HepG2 (cell line): ENCODE measurements around the gene ZNF507. TPM values are rescaled to one million over a fixed set of nuclear protein-coding genes. Genes with fewer than 3 reads are reported as not detected.
A peak's percentile ranks its signal among the peaks of the same experiment; 100 is the strongest.

Experiments used
- ATAC-seq: fragments of 200-7000 bp; cut with Tn5 transposase; 3 replicates; pipeline ENCODE4 v1.9.1; 2020; ENCODE audit warnings: mild to moderate bottlenecking, moderate library complexity
- BruUV-seq: library from RNA; stranded (reverse); fragments of 400-500 nt; replicated peaks from 2 replicates; lab custom pipeline; 2021; lab: Mats Ljungman, UMichigan
- CTCF ChIA-PET: fragments of 300-600 bp; formaldehyde crosslinking; extraction: SDS; loops from one replicate; lab custom pipeline; 2021; ENCODE audit warnings: low total read pairs, inconsistent platforms, low intra/inter-chr PET ratio; lab: Yijun Ruan, JAX
- POLR2A ChIA-PET: fragments of 350-600 bp; sonication (Branson Sonifier 250); formaldehyde crosslinking; loops from one replicate; lab custom pipeline; 2020; ENCODE audit warnings: antibody characterized with exemption, inconsistent platforms; lab: Yijun Ruan, JAX
- DNase-seq: peaks from one replicate; pipeline ENCODE4 v3.0.0-alpha.2; 2015; ENCODE audit warnings: low spot score
- FAIRE-seq: peaks from 3 replicates; lab custom pipeline; 2011; peaks lifted over from hg19 to GRCh38; lab: Jason Lieb, UNC
- H2AFZ ChIP-seq: one replicate; pipeline ENCODE4 v1.6.1; 2011; ENCODE audit warnings: low read length, inconsistent platforms
- H3K27ac ChIP-seq: fragments of 300-600 bp; 3 replicates; pipeline ENCODE4 v1.8.0; 2011; ENCODE audit warnings: mixed run types, mild to moderate bottlenecking, mixed read lengths, low read length, inconsistent platforms; ENCODE audit not compliant: insufficient read depth; ENCODE audit errors: extremely low read length
- H3K27me3 ChIP-seq, 2 experiments: fragments of 200-600 bp in 1 of 2; 2 replicates in 1 of 2; 3 replicates in 1 of 2; pipeline versions ENCODE4 v1.6.0 to v1.8.0; 2011; ENCODE audit warnings: low read length in 2 of 2, mild to moderate bottlenecking in 2 of 2, moderate library complexity in 2 of 2, inconsistent platforms in 1 of 2; ENCODE audit not compliant: insufficient read depth in 2 of 2, control insufficient read depth in 1 of 2
- H3K36me3 ChIP-seq, 2 experiments: fragments of 200-600 bp in 1 of 2; replicated peaks in 1 of 2; 2 replicates in 1 of 2; 3 replicates in 1 of 2; pipeline versions ENCODE4 v1.5.1 to v1.8.0; 2011; ENCODE audit warnings: low read length in 2 of 2, inconsistent platforms in 1 of 2; ENCODE audit not compliant: insufficient read depth in 2 of 2, control insufficient read depth in 1 of 2
- H3K4me1 ChIP-seq: 2 replicates; pipeline ENCODE4 v1.5.1; 2012; ENCODE audit warnings: low read length, inconsistent platforms; ENCODE audit not compliant: insufficient read depth
- H3K4me2 ChIP-seq: 2 replicates; pipeline ENCODE4 v1.6.0; 2011; ENCODE audit warnings: low read depth, low read length, inconsistent platforms
- H3K4me3 ChIP-seq, 3 experiments: fragments of 200-600 bp in 1 of 3; sonication (generic), shearing (Covaris generic) in 1 of 3; replicated peaks in 1 of 3; 2 replicates each; pipeline ENCODE4 v1.5.1; 2011 to 2016; ENCODE audit warnings: low read length in 3 of 3, inconsistent platforms in 2 of 3, low read depth in 2 of 3, mild to moderate bottlenecking in 2 of 3, control low read depth in 1 of 3, mixed read lengths in 1 of 3; ENCODE audit not compliant: insufficient read depth in 1 of 3
- H3K79me2 ChIP-seq: one replicate; pipeline ENCODE4 v1.6.1; 2011; ENCODE audit warnings: low read length, inconsistent platforms; ENCODE audit not compliant: insufficient read depth
- H3K9ac ChIP-seq: 2 replicates; pipeline ENCODE4 v1.6.0; 2011; ENCODE audit warnings: mild to moderate bottlenecking, low read depth, low read length, inconsistent platforms; ENCODE audit not compliant: insufficient read depth
- H3K9me3 ChIP-seq: 2 replicates; pipeline ENCODE4 v1.5.1; 2012; ENCODE audit warnings: mild to moderate bottlenecking, low read length
- H4K20me1 ChIP-seq: 2 replicates; pipeline ENCODE4 v1.6.0; 2011; ENCODE audit warnings: inconsistent platforms, mild to moderate bottlenecking, low read length, moderate library complexity; ENCODE audit not compliant: insufficient read depth
- GATAD2A ChIP-seq: IDR thresholded peaks from 2 replicates; pipeline ENCODE4 v1.6.1; 2016
- NFE2L2 ChIP-seq: fragments of 150-350 bp; IDR thresholded peaks from 2 replicates; pipeline ENCODE4 v1.6.1; 2014; ENCODE audit warnings: low read length
- PTBP1 ChIP-seq: fragments of 200-400 bp; formaldehyde crosslinking; IDR thresholded peaks from 2 replicates; pipeline ENCODE4 v1.6.1; 2018; ENCODE audit warnings: low read length, low read depth; ENCODE audit not compliant: poor library complexity, severe bottlenecking
- SMAD3 ChIP-seq: sonication (generic); formaldehyde crosslinking; IDR thresholded peaks from 2 replicates; pipeline ENCODE4 v1.4.0; 2020; ENCODE audit warnings: missing genetic modification reagents
- TFAP4 ChIP-seq: sonication (generic); IDR thresholded peaks from 2 replicates; pipeline ENCODE4 v1.6.1; 2016; ENCODE audit warnings: low read depth, borderline replicate concordance
- ZNF143 ChIP-seq: sonication (generic); formaldehyde crosslinking; IDR thresholded peaks from 2 replicates; pipeline ENCODE4 v1.4.0; 2020; ENCODE audit warnings: missing genetic modification reagents
- ZNF282 ChIP-seq: fragments of 450-650 bp; IDR thresholded peaks from 2 replicates; pipeline ENCODE4 v1.6.1; 2018; ENCODE audit not compliant: partially characterized antibody
- ZNF382 ChIP-seq: sonication (generic); formaldehyde crosslinking; IDR thresholded peaks from 2 replicates; pipeline ENCODE4 v1.5.0; 2020; ENCODE audit warnings: missing genetic modification reagents, mild to moderate bottlenecking, borderline replicate concordance
- WGBS: methylation state at CpG from one replicate; pipeline ENCODE4 v1.1.6; 2017; ENCODE audit warnings: low lambda C conversion rate; 5-methylcytosine and 5-hydroxymethylcytosine counted together
- in situ Hi-C: cut with HindIII; loops from 2 replicates; pipeline ENCODE4 v1.10.0; 2017; ENCODE audit warnings: low pct_unique_long_range_greater_than_20kb; ENCODE audit not compliant: extremely low pct_ligation_motif_present
- intact Hi-C: fragments of 100-400 bp; cut with micrococcal nuclease; formaldehyde crosslinking; loops from one replicate; pipeline ENCODE4 v1.10.0; 2022; ENCODE audit not compliant: unreplicated experiment
- polyA plus RNA-seq, 8 experiments: library from polyadenylated mRNA; depleted of rRNA in 3 of 8; stranded (reverse) in 7 of 8; unstranded in 1 of 8; fragments of >200 nt; fragmentation: Illumina TruSeq in 4 of 8; extraction: Trizol in 4 of 8; gene quantifications; 2 replicates each; pipeline versions ENCODE4 v1.2.1 to v1.2.3, GENCODE V29; 2011 to 2016; ENCODE audit warnings: low read depth in 4 of 8, missing spikeins in 1 of 8, mixed read lengths in 1 of 8; ENCODE audit not compliant: insufficient read depth in 1 of 8
- total RNA-seq, 5 experiments: library from RNA; depleted of rRNA; stranded (reverse); fragments of >200 nt; fragmentation: Illumina TruSeq; extraction: Trizol; gene quantifications; 2 replicates each; pipeline ENCODE4 v1.2.3, GENCODE V29; 2016; ENCODE audit warnings: low read depth in 1 of 5
- TF ChIP-seq, protein P1 (sequence below): sonication (generic); formaldehyde crosslinking; IDR thresholded peaks from 2 replicates; pipeline ENCODE4 v1.8.0; 2022; ENCODE audit warnings: mild to moderate bottlenecking, missing genetic modification reagents, borderline replicate concordance
- TF ChIP-seq, protein P2 (sequence below): sonication (generic); formaldehyde crosslinking; conservative IDR thresholded peaks from 2 replicates; pipeline ENCODE4 v1.4.0; 2020; ENCODE audit warnings: mild to moderate bottlenecking, missing genetic modification reagents, moderate library complexity
- TF ChIP-seq, protein P3 (sequence below): fragments of 450-650 bp; IDR thresholded peaks from 2 replicates; pipeline ENCODE4 v1.6.1; 2017; ENCODE audit warnings: mild to moderate bottlenecking
- TF ChIP-seq, protein P4 (sequence below): IDR thresholded peaks from 2 replicates; pipeline ENCODE4 v1.6.1; 2016; ENCODE audit warnings: missing compliant biosample characterization, missing genetic modification reagents, borderline replicate concordance

The ZNF507 gene
- total and polyA plus RNA-seq, 2 of the 13 experiments (the other 11 are each of a cell fraction or from before 2014, with no cell fraction given) = 7.3 to 10.9 TPM

DNA sequence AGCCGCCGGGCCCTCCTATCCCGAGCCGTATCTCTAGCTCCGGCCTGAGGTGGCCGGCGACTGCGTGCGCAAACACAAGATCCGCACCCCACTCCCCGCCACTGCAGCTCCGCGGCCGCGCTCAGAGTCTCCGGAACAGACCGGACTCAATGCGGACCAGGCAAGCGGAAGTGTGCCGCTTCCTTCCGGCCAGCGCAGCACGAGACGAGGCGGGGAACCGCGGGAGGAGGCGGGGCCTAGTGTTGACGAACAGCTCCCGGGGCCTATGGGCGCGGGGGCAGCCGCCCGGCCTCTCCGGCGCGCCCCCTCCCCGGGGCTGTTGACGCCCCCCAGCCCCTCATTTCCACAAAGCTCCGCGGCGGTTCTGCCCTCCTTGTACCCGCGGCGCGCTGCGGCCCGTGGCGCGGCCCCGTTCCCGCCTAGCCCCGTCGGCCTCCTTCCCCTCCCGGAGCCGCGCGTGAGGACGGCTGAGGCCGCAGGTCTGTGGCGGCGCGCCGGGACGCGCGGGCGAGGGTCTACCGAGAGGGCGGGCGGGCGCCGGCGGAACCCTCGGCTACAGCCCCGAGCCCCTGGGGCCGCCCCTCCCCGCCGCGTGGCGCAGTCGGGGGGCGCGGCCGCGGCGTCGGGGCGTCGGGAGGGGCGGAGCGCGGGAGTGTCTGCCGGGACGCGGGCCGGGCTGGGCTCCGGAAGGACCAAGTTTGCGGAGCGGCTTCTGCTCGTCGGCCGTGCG, 60.2 kb downstream of the ZNF507 start, which contains the start of gene DPY19L3:
TSS of gene DPY19L3 (plus strand) at position 340 of the 730 bp plus-strand sequence. CDS start 2,484 bp downstream, outside the sequence.
- peak; percentile 88 for DNase-seq
- Histone ChIP-seq H3K27me3 (no peaks in the 10 kb centered on the region; a peak in 1 of 5 replicates), H4K20me1 (no peaks in the 10 kb centered on the region), H3K4me2 (peak within 1 kb of the TSS; percentile 87), H3K79me2 (peaks cover 24% of the 10 kb centered on the region), H3K4me1 (peaks cover 37% of the 10 kb centered on the region), H3K9me3 (no peaks in the 10 kb centered on the region), H3K4me3 (peak within 1 kb of the TSS; percentile 82 to 95 (median 90)), H3K9ac (peak within 1 kb of the TSS; percentile 98), H3K27ac (peak within 1 kb of the TSS; percentile 95), H3K36me3 (peaks cover 6 to 24% of the 10 kb centered on the region in 2 experiments), H2AFZ (no peak within 1 kb of the TSS)
- intact Hi-C loops = loop anchor here (5.0 kb wide), 1 partner anchor 33 kb away; no protein-coding TSS in a partner anchor
- in situ Hi-C loops = loop anchor here (5.0 kb wide), 1 partner anchor 177 kb away; the partner anchor contains the start of gene PDCD5
- POLR2A ChIA-PET = interaction anchor here (0.7 to 2.0 kb wide), 18 partner anchors 8 to 1116 kb away, joined by 3 to 26 read pairs (median 4); partner anchors contain the start of genes ANKRD27, PDCD5, RGS9BP and ZNF507
- peak; percentile 96 for ATAC-seq
- WGBS = no CpG with 5 or more reads among the region's 104 CpGs
- BruUV-seq = no TSS peak
- CTCF ChIA-PET = no interaction called here
- FAIRE-seq = peak; percentile 68
- no peak for TF ChIP-seq NFE2L2
- peak; percentile 16; the same call in 1 of the 2 replicates for TF ChIP-seq TFAP4
- no peak for TF ChIP-seq ZNF282
- TF ChIP-seq ZNF382 (CRISPR knock-in tag) = no peak
- no peak; the same call in 1 of the 2 replicates for TF ChIP-seq GATAD2A
- TF ChIP-seq, protein P1, sequence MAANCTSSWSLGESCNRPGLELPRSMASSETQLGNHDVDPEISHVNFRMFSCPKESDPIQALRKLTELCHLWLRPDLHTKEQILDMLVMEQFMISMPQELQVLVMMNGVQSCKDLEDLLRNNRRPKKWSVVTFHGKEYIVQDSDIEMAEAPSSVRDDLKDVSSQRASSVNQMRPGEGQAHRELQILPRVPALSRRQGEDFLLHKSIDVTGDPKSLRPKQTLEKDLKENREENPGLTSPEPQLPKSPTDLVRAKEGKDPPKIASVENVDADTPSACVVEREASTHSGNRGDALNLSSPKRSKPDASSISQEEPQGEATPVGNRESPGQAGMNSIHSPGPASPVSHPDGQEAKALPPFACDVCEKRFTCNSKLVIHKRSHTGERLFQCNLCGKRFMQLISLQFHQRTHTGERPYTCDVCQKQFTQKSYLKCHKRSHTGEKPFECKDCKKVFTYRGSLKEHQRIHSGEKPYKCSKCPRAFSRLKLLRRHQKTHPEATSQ (CRISPR knock-in tag) = no peak
- TF ChIP-seq, protein P2, sequence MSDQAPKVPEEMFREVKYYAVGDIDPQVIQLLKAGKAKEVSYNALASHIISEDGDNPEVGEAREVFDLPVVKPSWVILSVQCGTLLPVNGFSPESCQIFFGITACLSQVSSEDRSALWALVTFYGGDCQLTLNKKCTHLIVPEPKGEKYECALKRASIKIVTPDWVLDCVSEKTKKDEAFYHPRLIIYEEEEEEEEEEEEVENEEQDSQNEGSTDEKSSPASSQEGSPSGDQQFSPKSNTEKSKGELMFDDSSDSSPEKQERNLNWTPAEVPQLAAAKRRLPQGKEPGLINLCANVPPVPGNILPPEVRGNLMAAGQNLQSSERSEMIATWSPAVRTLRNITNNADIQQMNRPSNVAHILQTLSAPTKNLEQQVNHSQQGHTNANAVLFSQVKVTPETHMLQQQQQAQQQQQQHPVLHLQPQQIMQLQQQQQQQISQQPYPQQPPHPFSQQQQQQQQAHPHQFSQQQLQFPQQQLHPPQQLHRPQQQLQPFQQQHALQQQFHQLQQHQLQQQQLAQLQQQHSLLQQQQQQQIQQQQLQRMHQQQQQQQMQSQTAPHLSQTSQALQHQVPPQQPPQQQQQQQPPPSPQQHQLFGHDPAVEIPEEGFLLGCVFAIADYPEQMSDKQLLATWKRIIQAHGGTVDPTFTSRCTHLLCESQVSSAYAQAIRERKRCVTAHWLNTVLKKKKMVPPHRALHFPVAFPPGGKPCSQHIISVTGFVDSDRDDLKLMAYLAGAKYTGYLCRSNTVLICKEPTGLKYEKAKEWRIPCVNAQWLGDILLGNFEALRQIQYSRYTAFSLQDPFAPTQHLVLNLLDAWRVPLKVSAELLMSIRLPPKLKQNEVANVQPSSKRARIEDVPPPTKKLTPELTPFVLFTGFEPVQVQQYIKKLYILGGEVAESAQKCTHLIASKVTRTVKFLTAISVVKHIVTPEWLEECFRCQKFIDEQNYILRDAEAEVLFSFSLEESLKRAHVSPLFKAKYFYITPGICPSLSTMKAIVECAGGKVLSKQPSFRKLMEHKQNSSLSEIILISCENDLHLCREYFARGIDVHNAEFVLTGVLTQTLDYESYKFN (CRISPR knock-in tag) = no peak; the same call in 1 of the 2 replicates
- TF ChIP-seq SMAD3 = 0 out of 2 replicates have a peak, but pooled peaks have one; percentile 27
- peak; percentile 8 for TF ChIP-seq PTBP1
- TF ChIP-seq, protein P3, sequence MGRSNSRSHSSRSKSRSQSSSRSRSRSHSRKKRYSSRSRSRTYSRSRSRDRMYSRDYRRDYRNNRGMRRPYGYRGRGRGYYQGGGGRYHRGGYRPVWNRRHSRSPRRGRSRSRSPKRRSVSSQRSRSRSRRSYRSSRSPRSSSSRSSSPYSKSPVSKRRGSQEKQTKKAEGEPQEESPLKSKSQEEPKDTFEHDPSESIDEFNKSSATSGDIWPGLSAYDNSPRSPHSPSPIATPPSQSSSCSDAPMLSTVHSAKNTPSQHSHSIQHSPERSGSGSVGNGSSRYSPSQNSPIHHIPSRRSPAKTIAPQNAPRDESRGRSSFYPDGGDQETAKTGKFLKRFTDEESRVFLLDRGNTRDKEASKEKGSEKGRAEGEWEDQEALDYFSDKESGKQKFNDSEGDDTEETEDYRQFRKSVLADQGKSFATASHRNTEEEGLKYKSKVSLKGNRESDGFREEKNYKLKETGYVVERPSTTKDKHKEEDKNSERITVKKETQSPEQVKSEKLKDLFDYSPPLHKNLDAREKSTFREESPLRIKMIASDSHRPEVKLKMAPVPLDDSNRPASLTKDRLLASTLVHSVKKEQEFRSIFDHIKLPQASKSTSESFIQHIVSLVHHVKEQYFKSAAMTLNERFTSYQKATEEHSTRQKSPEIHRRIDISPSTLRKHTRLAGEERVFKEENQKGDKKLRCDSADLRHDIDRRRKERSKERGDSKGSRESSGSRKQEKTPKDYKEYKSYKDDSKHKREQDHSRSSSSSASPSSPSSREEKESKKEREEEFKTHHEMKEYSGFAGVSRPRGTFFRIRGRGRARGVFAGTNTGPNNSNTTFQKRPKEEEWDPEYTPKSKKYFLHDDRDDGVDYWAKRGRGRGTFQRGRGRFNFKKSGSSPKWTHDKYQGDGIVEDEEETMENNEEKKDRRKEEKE = no peak
- 0 out of 2 replicates have a peak, but pooled peaks have one; percentile 42 for TF ChIP-seq ZNF143 (CRISPR knock-in tag)
- TF ChIP-seq, protein P4, sequence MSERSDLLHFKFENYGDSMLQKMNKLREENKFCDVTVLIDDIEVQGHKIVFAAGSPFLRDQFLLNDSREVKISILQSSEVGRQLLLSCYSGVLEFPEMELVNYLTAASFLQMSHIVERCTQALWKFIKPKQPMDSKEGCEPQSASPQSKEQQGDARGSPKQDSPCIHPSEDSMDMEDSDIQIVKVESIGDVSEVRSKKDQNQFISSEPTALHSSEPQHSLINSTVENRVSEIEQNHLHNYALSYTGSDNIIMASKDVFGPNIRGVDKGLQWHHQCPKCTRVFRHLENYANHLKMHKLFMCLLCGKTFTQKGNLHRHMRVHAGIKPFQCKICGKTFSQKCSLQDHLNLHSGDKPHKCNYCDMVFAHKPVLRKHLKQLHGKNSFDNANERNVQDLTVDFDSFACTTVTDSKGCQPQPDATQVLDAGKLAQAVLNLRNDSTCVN (CRISPR knock-in tag) = no peak
